Skeletal muscle tissue (tissue), 4 donors: Measurements from ENCODE around the gene XKR3. TPM values are rescaled to one million over a fixed set of nuclear protein-coding genes. Genes with fewer than 3 reads are reported as not detected.
"Not testable (repeated sequence)": the region's sequence is repeated elsewhere in the genome, so short reads cannot be mapped to it uniquely, and the experiment has no call there.

Experiments
- H3K27ac ChIP-seq: one replicate; pipeline ENCODE4 v1.7.0; 2013; ENCODE audit warnings: mild to moderate bottlenecking, low read depth, low read length, inconsistent platforms
- H3K27me3 ChIP-seq, 3 donors: one replicate each; pipeline ENCODE4 v1.7.0; 2013; ENCODE audit warnings: low read length in 3 of 3; ENCODE audit not compliant: control insufficient read depth in 3 of 3, insufficient read depth in 3 of 3
- H3K36me3 ChIP-seq, 3 donors: one replicate each; pipeline ENCODE4 v1.7.0; 2013; ENCODE audit warnings: low read length in 3 of 3; ENCODE audit not compliant: control insufficient read depth in 3 of 3, insufficient read depth in 3 of 3
- H3K4me1 ChIP-seq, 3 donors: one replicate each; pipeline ENCODE4 v1.7.0; 2013; ENCODE audit warnings: low read length in 3 of 3, mild to moderate bottlenecking in 3 of 3; ENCODE audit not compliant: control insufficient read depth in 3 of 3, insufficient read depth in 3 of 3
- H3K4me3 ChIP-seq, 3 donors: one replicate each; pipeline ENCODE4 v1.7.0; 2013; ENCODE audit warnings: low read length in 3 of 3
- H3K9ac ChIP-seq, 3 donors: one replicate each; pipeline ENCODE4 v1.7.0; 2013; ENCODE audit warnings: low read length in 3 of 3, mild to moderate bottlenecking in 3 of 3, moderate library complexity in 2 of 3, low read depth in 1 of 3
- H3K9me3 ChIP-seq, 3 donors: one replicate each; pipeline ENCODE4 v1.7.0; 2013; ENCODE audit warnings: low read length in 3 of 3; ENCODE audit not compliant: control insufficient read depth in 3 of 3
- total RNA-seq: library from RNA; depleted of rRNA; stranded (reverse); fragments of >200 nt; gene quantifications from one replicate; pipeline ENCODE4 v1.2.3, GENCODE V29; 2014
- donor health status: Osteomylitis.

XKR3 gene
- total RNA-seq, 1 donor from 2014 or later, result not detected

DNA sequence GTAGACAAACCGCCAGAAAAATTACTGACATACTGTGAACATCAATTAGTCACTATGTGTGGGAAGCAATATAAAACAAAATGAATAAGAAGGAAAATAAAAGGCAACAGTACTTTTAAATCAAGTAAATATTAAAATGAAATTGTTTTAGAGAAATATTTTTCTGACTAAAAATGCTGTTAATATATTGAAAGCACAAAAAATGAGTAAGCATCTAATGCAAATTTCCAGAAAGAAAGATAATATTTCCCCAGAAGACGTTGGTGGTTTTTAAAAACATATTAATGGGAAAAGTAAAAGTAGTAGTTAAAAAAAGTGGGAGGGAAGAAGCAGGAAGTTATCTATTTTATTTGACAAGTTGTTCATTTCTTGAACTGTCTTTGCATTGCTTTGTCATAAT lies 16.5 kb downstream of the XKR3 start:
- H3K9ac ChIP-seq, result no peak overlapping the region
- no peaks in the 10 kb centered on the region for H3K9me3 ChIP-seq
- H3K27ac ChIP-seq, result no peak overlapping the region
- H3K4me3 ChIP-seq, result no peak overlapping the region
- H3K27me3 ChIP-seq, result no peaks in the 10 kb centered on the region
- H3K4me1 ChIP-seq, result no peaks in the 10 kb centered on the region
- no peaks in the 10 kb centered on the region for H3K36me3 ChIP-seq

- Histone ChIP-seq H3K9me3 (no peaks in the 10 kb centered on the region), H3K27ac (no peak overlapping the region), H3K4me3 (no peak overlapping the region), H3K36me3 (no peaks in the 10 kb centered on the region), H3K9ac (no peak overlapping the region), H3K27me3 (no peaks in the 10 kb centered on the region), H3K4me1 (no peaks in the 10 kb centered on the region)
Observed at GRCh38 chr22:16807109-16807508, 18.1 kb downstream of the XKR3 start.

DNA sequence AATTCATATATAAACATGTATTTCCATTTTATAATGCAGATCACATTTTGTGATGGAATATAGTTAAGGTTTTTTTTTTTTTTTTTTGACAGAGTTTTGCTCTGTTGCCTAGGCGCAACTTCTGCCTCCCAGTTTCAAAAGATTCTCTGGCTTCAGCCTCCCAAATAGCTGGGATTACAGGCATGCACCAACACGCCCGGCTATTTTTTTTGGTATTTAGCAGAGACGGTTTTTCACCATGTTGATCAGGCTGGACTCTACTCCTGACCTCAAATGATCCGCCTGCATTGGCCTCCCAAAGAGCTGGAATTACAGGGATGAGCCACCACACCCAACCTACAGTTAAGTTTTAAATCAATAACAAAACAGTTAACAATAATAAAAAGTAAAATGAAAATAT lies 18.8 kb downstream of the XKR3 start:
- no peak overlapping the region for H3K4me3 ChIP-seq
- no peak overlapping the region for H3K27ac ChIP-seq
- no peaks in the 10 kb centered on the region for H3K27me3 ChIP-seq
- H3K9me3 ChIP-seq, result no peaks in the 10 kb centered on the region
- H3K36me3 ChIP-seq, result no peaks in the 10 kb centered on the region
- H3K9ac ChIP-seq, result no peak overlapping the region
- no peaks in the 10 kb centered on the region for H3K4me1 ChIP-seq

DNA sequence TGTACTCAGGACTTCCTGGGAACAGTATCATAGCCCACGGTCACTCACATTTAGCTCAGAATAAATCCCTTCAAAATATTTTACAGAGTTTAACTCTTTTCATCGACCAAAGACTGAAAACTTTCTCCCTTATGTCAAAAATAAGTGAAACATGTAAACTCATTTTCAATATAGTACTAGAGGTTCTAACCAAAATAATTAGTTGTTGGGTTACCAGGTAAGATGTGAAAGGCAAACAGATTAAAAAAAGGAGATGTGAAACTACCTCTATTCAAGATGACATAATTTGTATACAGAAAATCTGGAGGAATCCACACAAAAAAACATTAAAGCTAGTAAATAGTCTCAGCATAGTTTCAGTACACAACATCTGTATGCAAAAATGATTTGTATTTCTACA lies 20.3 kb downstream of the XKR3 start:
- Histone ChIP-seq H3K4me1 (no peaks in the 10 kb centered on the region), H3K4me3 (no peak overlapping the region), H3K9me3 (no peaks in the 10 kb centered on the region), H3K36me3 (no peaks in the 10 kb centered on the region), H3K9ac (no peak overlapping the region), H3K27ac (no peak overlapping the region), H3K27me3 (no peaks in the 10 kb centered on the region)

- Histone ChIP-seq H3K9me3 (no peaks in the 10 kb centered on the region), H3K36me3 (no peaks in the 10 kb centered on the region), H3K27me3 (no peaks in the 10 kb centered on the region), H3K27ac (no peak overlapping the region), H3K9ac (no peak overlapping the region), H3K4me3 (no peak overlapping the region), H3K4me1 (no peaks in the 10 kb centered on the region)
Observed at GRCh38 chr22:16803255-16803917, 21.8 kb downstream of the XKR3 start.

DNA sequence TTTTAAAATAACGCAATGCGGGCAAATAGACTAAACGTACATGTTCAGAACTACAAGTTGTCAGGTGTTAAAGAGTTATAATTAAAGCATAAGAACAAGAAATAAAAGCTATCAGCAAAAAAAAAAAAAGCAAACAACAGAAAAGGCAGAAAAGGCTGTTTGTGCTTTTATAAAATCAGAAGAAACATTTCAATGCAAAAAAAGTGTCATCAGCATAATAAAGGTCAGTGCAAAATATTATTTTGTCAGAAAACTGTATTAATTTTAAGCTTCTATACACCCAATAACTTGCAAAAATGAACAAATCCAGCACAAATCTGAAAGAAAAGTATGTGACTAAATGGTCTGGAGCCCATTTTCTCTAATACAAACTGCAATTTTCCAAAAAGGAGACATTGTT lies 23.6 kb downstream of the XKR3 start:
- Histone ChIP-seq H3K27ac (no peak overlapping the region), H3K27me3 (no peaks in the 10 kb centered on the region), H3K4me3 (no peak overlapping the region), H3K9ac (no peak overlapping the region), H3K9me3 (no peaks in the 10 kb centered on the region), H3K36me3 (no peaks in the 10 kb centered on the region), H3K4me1 (no peaks in the 10 kb centered on the region)

GRCh38 chr22:16801088-16801487 lies 24.1 kb downstream of the XKR3 start:
- Histone ChIP-seq H3K9me3 (no peaks in the 10 kb centered on the region), H3K4me1 (no peaks in the 10 kb centered on the region), H3K27ac (no peak overlapping the region), H3K36me3 (no peaks in the 10 kb centered on the region), H3K9ac (no peak overlapping the region), H3K27me3 (no peaks in the 10 kb centered on the region), H3K4me3 (no peak overlapping the region)

DNA sequence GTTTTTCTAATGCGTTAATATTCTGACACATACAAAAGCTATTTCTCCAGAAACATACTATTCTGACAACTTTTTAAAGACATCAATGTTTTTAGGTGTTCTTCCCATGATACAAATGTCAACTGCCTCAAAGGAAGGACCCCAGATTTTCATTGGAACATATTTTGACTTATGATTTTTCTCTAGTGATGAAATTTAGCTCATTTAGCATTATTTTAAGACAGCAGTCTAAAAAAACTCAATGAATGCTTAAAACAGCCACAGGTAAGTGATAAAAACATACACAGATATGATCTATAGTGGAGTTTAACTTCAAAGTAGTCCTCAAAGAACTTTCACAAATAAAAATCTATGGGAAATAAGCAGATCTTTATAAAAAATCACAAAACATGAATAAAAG lies 24.9 kb downstream of the XKR3 start:
- Histone ChIP-seq H3K9ac (no peak overlapping the region), H3K36me3 (no peaks in the 10 kb centered on the region), H3K27ac (no peak overlapping the region)

DNA sequence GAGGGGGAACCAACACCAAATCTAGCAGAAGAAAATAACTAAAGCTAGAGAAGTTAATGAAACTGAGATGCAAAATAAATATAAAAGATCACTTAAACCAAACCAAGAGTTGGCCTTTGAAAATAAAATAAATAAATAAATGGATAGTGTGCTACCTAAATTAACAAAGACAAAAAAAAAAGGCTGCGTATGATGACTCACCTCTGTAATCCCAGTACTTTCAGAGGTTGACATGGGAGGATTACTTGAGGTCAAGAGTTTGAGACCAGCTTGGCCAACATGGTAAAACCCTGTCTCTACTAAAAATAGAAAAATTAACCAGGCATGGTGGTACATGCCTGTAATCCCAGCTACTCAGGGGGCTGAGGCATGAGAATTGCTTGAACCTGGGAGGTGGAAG lies 29.7 kb downstream of the XKR3 start:
- H3K9me3 ChIP-seq, H3K27ac ChIP-seq, H3K27me3 ChIP-seq, H3K36me3 ChIP-seq, H3K9ac ChIP-seq, H3K4me3 ChIP-seq, H3K4me1 ChIP-seq: not testable (repeated sequence)

More for the DNA sequence above, 24.9 kb downstream of the XKR3 start:
- Histone ChIP-seq H3K4me3 (no peak overlapping the region), H3K9me3 (no peaks in the 10 kb centered on the region), H3K27me3 (no peaks in the 10 kb centered on the region), H3K4me1 (no peaks in the 10 kb centered on the region)

DNA sequence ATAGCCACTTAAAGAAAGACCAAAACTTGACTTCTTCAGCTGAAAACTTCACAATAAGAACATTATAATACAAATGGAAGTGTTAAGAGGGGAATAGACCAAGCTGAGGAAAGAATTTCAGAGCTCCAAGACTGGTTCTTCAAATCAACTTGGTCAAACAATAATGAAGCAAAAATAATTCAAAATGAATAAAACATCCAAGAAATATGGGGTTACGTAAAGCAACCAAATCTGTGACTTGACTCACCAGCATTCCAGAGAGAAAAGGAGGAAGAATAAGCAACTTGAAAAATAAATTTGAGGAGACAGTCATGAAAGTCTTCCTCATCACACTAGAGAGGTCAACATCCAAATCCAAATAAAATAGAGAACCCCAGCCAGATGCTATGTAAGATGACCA lies 31.4 kb downstream of the XKR3 start:
- Histone ChIP-seq H3K36me3 (no peaks in the 10 kb centered on the region), H3K27ac (no peak overlapping the region), H3K4me3 (no peak overlapping the region), H3K9ac (no peak overlapping the region), H3K4me1 (no peaks in the 10 kb centered on the region), H3K9me3 (no peaks in the 10 kb centered on the region), H3K27me3 (no peaks in the 10 kb centered on the region)
